GM20000 (cell line): ENCODE measurements around the gene INSL3.
"Not testable (repeated sequence)": the region's sequence is repeated elsewhere in the genome, so short reads cannot be mapped to it uniquely, and the experiment has no call there.

Experiments used
- DNase-seq: peaks from one replicate; pipeline ENCODE4 v3.0.0; 2012; ENCODE audit warnings: low spot score
- TF ChIP-seq, protein P1 (sequence below): IDR thresholded peaks from 2 replicates; pipeline ENCODE4 v1.5.1; 2012; ENCODE audit warnings: mild to moderate bottlenecking, control low read depth; ENCODE audit errors: extremely low read depth, missing control alignments

INSL3 gene

GRCh38 chr19:17806945-17807344, 14.4 kb downstream of the INSL3 start:
- TF ChIP-seq, protein P1, sequence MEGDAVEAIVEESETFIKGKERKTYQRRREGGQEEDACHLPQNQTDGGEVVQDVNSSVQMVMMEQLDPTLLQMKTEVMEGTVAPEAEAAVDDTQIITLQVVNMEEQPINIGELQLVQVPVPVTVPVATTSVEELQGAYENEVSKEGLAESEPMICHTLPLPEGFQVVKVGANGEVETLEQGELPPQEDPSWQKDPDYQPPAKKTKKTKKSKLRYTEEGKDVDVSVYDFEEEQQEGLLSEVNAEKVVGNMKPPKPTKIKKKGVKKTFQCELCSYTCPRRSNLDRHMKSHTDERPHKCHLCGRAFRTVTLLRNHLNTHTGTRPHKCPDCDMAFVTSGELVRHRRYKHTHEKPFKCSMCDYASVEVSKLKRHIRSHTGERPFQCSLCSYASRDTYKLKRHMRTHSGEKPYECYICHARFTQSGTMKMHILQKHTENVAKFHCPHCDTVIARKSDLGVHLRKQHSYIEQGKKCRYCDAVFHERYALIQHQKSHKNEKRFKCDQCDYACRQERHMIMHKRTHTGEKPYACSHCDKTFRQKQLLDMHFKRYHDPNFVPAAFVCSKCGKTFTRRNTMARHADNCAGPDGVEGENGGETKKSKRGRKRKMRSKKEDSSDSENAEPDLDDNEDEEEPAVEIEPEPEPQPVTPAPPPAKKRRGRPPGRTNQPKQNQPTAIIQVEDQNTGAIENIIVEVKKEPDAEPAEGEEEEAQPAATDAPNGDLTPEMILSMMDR, result no peak
- DNase-seq, result no peak

- no peak for DNase-seq
- TF ChIP-seq, protein P1, result no peak
Observed at GRCh38 chr19:17805427-17805826, 15.9 kb downstream of the INSL3 start.

GRCh38 chr19:17803264-17803896, 17.9 kb downstream of the INSL3 start:
- TF ChIP-seq, protein P1, result no peak
- DNase-seq, result no peak

DNA sequence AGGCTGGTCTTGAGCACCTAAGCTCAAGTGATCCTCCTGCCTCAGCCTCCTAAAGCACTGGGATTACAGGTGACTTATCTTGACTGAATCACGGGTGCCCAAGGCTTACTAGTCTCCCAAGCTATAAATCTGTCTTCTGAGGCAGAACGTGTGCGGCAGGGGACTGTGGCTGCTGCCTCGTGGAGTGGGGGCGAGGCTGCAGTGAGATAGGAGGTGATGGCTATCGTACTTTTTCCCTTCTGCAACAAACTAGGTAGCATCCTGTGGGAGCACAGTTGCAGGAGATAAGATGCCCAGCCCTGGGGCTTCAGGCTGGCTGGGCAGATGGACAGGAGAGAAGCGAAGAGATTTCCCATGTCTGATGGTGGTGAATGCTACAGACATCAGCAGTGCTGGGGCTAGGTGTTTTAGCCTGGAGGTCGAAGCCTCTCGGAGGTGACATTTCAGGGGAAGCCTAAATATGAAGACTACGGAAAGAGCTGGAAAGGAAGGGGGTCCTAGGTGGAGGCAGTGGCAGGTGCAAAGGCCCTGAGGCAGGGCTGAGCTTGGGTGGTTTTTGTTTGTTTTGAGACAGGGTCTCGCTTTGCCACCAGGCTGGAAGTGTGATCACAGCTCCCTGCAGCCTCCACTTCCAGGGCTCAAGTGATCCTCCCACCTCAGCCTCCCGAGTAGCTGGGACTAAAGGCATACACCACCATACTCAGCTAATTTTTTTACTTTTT, 19.0 kb downstream of the INSL3 start:
- TF ChIP-seq, protein P1, result no peak
- no peak for DNase-seq

GRCh38 chr19:17798599-17798998, 22.7 kb downstream of the INSL3 start:
- DNase-seq, result not testable (repeated sequence)

- DNase-seq, result no peak
- TF ChIP-seq, protein P1, result no peak
Observed at GRCh38 chr19:17797424-17798201, 23.7 kb downstream of the INSL3 start.

DNA sequence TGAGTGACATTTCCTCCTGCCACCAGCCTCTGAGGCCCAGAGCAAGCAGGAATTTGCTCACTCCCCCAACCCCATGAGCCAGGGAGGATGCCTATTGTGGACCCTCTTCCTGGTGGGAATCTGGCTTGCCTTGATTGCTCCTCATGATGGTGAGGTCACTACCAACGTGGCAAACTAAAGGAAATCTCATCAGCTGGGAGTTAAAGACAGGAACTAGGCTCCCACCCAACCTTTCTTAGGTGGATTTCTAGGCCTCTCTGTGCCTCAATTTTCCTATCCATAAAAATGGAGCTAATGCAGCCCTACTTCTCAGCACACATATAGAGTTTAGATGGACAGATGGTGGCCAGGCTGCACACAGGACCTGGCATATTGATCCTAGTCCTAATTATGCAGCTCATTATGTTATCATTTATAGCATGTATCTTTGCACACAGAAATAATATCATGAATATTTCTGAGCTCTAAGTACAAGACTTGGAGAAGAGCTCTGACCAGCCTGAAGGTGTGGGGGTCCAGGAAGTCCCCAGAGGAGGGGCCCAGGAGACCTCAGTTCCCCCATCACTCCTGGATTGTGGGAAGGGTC, 24.4 kb downstream of the INSL3 start:
- no peak for DNase-seq

More for the DNA sequence above, 24.4 kb downstream of the INSL3 start:
- TF ChIP-seq, protein P1, result no peak
